ENCODE data around the gene VAV2.

The VAV2 gene

DNA sequence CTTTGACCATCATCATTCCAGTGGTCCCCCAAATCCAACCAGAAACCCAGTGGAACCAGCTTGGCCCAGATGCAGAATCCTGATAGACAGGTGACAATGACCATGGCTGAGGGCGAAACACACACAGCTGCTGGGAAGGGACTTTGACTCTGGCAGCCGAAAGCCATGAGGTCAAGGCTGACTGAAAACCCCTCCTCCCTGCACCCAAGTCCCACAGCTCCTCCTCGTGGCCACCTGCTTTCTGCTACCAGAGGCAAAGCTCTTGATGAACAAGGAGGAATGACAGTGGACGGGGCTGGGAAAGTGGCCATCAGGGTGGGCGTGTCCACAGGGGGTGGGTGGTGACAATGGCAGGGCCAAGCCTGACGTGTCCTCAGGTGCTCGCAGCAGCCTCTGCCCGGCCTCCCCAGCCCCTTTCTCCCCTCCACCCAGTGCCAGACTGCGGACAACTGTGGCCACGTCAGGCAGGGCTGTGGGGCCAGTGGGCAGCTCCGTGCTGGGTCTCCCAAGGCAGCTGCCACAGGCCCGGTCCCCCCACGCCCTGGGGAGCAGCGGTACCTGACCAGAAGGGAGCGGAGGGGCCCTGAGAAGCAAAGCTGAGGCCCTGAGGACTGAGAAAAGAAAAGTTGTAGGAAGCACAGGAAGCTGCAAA is 223.1 kb downstream of the VAV2 start:
- Histone ChIP-seq H3K4me1 (ENCODE audit: control insufficient read depth in 2 of 2, insufficient read depth in 1 of 2, low read depth in 1 of 2, low read length in 2 of 2) (no peaks in the 10 kb centered on the region), H2BK120ac (ENCODE audit: low read depth, low read length) (no peak overlapping the region), H2AFZ (ENCODE audit: low read length) (no peak overlapping the region), H2BK12ac (ENCODE audit: low read length) (no peak overlapping the region), H3K14ac (ENCODE audit: low read length) (no peak overlapping the region), H2AK5ac (ENCODE audit: low read depth, low read length) (no peak overlapping the region), H4K8ac (ENCODE audit: low read depth, low read length) (no peak overlapping the region), H3K27ac (replicated peaks; ENCODE audit: low read length) (no peak overlapping the region), H3K79me1 (ENCODE audit: low read depth, low read length) (no peaks in the 10 kb centered on the region), H3K18ac (ENCODE audit: low read length) (no peak overlapping the region), H3K9me3 (replicated peaks in 1 of 2; ENCODE audit: control insufficient read depth in 2 of 2, insufficient read depth in 1 of 2, low read depth in 1 of 2, low read length in 2 of 2) (peaks cover 9 to 28% of the 10 kb centered on the region in 2 donors), H2BK5ac (ENCODE audit: low read length) (peak overlapping the region; percentile 59), H4K91ac (ENCODE audit: low read depth, low read length, poor library complexity) (no peak overlapping the region), H3K4me2 (ENCODE audit: insufficient read depth, low read length, poor library complexity, severe bottlenecking) (no peak overlapping the region), H3K4ac (ENCODE audit: low read length) (no peak overlapping the region), H3K27me3 (ENCODE audit: control insufficient read depth in 3 of 3, insufficient read depth in 3 of 3, low read depth in 1 of 3, low read length in 3 of 3) (no peaks in the 10 kb centered on the region), H3K36me3 (replicated peaks in 1 of 2; ENCODE audit: control insufficient read depth in 2 of 2, insufficient read depth in 2 of 2, low read length in 2 of 2) (peaks cover 24 to 96% of the 10 kb centered on the region in 2 donors), H3K9ac (ENCODE audit: low read depth, low read length, poor library complexity) (no peak overlapping the region), H3K4me3 (ENCODE audit: low read length in 2 of 2) (no peak overlapping the region), H3K23ac (ENCODE audit: low read depth, low read length, poor library complexity) (no peak overlapping the region), H2BK15ac (ENCODE audit: low read length) (no peak overlapping the region)
- no peak for DNase-seq (ENCODE audit: low spot score)
- no CpG with 5 or more reads among the region's 15 CpGs for WGBS, 2 donors (ENCODE audit: extremely low coverage in 2 of 2, insufficient read length in 2 of 2, insufficient replicate concordance in 1 of 2)

DNA sequence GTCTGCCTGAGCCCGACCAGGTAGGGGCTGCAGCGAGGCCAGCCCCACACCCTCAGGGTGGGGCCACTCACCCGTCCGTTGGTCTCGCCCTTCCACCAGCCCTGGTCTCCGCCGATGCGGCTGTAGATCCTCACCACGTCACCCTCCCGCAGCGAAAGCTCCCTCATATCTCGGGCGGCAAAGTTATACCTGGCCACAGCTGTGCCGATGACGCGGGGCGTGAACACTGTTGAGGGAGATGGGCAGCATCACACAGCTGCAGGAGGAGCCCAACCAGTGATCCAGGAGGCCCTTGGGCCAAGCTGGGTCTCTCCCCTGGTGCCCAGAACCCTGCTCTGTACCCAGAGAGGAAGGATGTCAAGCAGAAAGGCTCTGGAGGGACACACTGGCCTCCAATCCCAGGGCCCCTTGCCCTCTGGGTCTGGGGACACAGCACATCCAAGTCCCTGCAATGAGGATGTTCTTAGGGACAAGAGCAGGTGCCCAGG is 223.7 kb downstream of the VAV2 start:
- no peak for DNase-seq (ENCODE audit: low spot score)
- no peaks in the 10 kb centered on the region for H3K79me1 ChIP-seq (ENCODE audit: low read depth, low read length)

DNA sequence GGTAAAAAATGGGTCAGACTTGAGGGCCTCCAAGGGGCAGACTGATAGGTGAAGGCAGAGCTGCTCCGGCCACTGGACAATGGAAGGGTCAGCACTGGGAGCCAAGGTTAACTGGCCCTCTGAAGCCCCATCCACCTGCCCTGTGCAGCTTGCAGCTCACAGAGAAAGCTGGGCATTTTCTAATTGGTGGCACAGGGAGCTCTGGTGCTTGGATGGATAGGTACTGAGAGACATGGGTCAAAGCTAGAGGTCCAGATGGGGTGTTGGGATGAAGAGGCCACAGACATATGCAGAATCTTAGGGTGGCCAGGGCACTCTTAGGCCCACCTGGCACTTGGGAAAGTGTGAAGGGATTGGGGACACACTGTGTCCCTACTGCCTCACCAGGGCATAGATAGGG is 224.5 kb downstream of the VAV2 start:
- Histone ChIP-seq H3K9ac (ENCODE audit: low read depth, low read length, poor library complexity) (no peak overlapping the region), H3K4me2 (ENCODE audit: insufficient read depth, low read length, poor library complexity, severe bottlenecking) (no peak overlapping the region), H3K4ac (ENCODE audit: low read length) (no peak overlapping the region), H2AK5ac (ENCODE audit: low read depth, low read length) (no peak overlapping the region), H2BK120ac (ENCODE audit: low read depth, low read length) (no peak overlapping the region), H3K4me1 (ENCODE audit: control insufficient read depth in 2 of 2, insufficient read depth in 1 of 2, low read depth in 1 of 2, low read length in 2 of 2) (no peaks in the 10 kb centered on the region), H2BK5ac (ENCODE audit: low read length) (no peak overlapping the region), H3K9me3 (replicated peaks in 1 of 2; ENCODE audit: control insufficient read depth in 2 of 2, insufficient read depth in 1 of 2, low read depth in 1 of 2, low read length in 2 of 2) (peaks cover 8 to 28% of the 10 kb centered on the region in 2 donors), H4K91ac (ENCODE audit: low read depth, low read length, poor library complexity) (no peak overlapping the region), H3K27ac (replicated peaks; ENCODE audit: low read length) (no peak overlapping the region), H2BK12ac (ENCODE audit: low read length) (no peak overlapping the region), H3K18ac (ENCODE audit: low read length) (no peak overlapping the region), H3K79me1 (ENCODE audit: low read depth, low read length) (no peaks in the 10 kb centered on the region), H3K27me3 (ENCODE audit: control insufficient read depth in 3 of 3, insufficient read depth in 3 of 3, low read depth in 1 of 3, low read length in 3 of 3) (no peaks in the 10 kb centered on the region), H2BK15ac (ENCODE audit: low read length) (no peak overlapping the region), H3K36me3 (replicated peaks in 1 of 2; ENCODE audit: control insufficient read depth in 2 of 2, insufficient read depth in 2 of 2, low read length in 2 of 2) (peaks cover 28 to 98% of the 10 kb centered on the region in 2 donors), H2AFZ (ENCODE audit: low read length) (no peak overlapping the region), H3K4me3 (ENCODE audit: low read length in 2 of 2) (no peak overlapping the region), H4K8ac (ENCODE audit: low read depth, low read length) (no peak overlapping the region), H3K23ac (ENCODE audit: low read depth, low read length, poor library complexity) (no peak overlapping the region), H3K14ac (ENCODE audit: low read length) (no peak overlapping the region)
- DNase-seq (ENCODE audit: low spot score): no peak
- no CpG with 5 or more reads among the region's 1 CpG for WGBS, 2 donors (ENCODE audit: extremely low coverage in 2 of 2, insufficient read length in 2 of 2, insufficient replicate concordance in 1 of 2)

More for the DNA sequence above, 223.7 kb downstream of the VAV2 start:
- H2BK15ac ChIP-seq (ENCODE audit: low read length): no peak overlapping the region
- H3K27ac ChIP-seq (replicated peaks; ENCODE audit: low read length): no peak overlapping the region
- no peak overlapping the region for H4K8ac ChIP-seq (ENCODE audit: low read depth, low read length)
- no peaks in the 10 kb centered on the region for H3K4me1 ChIP-seq (ENCODE audit: control insufficient read depth in 2 of 2, insufficient read depth in 1 of 2, low read depth in 1 of 2, low read length in 2 of 2)
- peaks cover 8 to 28% of the 10 kb centered on the region in 2 donors for H3K9me3 ChIP-seq (replicated peaks in 1 of 2; ENCODE audit: control insufficient read depth in 2 of 2, insufficient read depth in 1 of 2, low read depth in 1 of 2, low read length in 2 of 2)
- no peak overlapping the region for H3K14ac ChIP-seq (ENCODE audit: low read length)
- peak overlapping the region; percentile 65 for H3K23ac ChIP-seq (ENCODE audit: low read depth, low read length, poor library complexity)
- H3K9ac ChIP-seq (ENCODE audit: low read depth, low read length, poor library complexity): no peak overlapping the region
- no CpG with 5 or more reads among the region's 17 CpGs for WGBS, 2 donors (ENCODE audit: extremely low coverage in 2 of 2, insufficient read length in 2 of 2, insufficient replicate concordance in 1 of 2)
- H3K18ac ChIP-seq (ENCODE audit: low read length): no peak overlapping the region
- H3K4me3 ChIP-seq (ENCODE audit: low read length in 2 of 2): peak overlapping the region in 1 of 2 donors; percentile 39
- no peaks in the 10 kb centered on the region for H3K27me3 ChIP-seq (ENCODE audit: control insufficient read depth in 3 of 3, insufficient read depth in 3 of 3, low read depth in 1 of 3, low read length in 3 of 3)
- no peak overlapping the region for H2BK12ac ChIP-seq (ENCODE audit: low read length)
- H4K91ac ChIP-seq (ENCODE audit: low read depth, low read length, poor library complexity): no peak overlapping the region
- H2BK120ac ChIP-seq (ENCODE audit: low read depth, low read length): no peak overlapping the region
- peak overlapping the region; percentile 59 for H2BK5ac ChIP-seq (ENCODE audit: low read length)
- H2AFZ ChIP-seq (ENCODE audit: low read length): no peak overlapping the region
- H3K4ac ChIP-seq (ENCODE audit: low read length): no peak overlapping the region
- H2AK5ac ChIP-seq (ENCODE audit: low read depth, low read length): no peak overlapping the region
- H3K36me3 ChIP-seq (replicated peaks in 1 of 2; ENCODE audit: control insufficient read depth in 2 of 2, insufficient read depth in 2 of 2, low read length in 2 of 2): peaks cover 26 to 96% of the 10 kb centered on the region in 2 donors
- no peak overlapping the region for H3K4me2 ChIP-seq (ENCODE audit: insufficient read depth, low read length, poor library complexity, severe bottlenecking)

DNA sequence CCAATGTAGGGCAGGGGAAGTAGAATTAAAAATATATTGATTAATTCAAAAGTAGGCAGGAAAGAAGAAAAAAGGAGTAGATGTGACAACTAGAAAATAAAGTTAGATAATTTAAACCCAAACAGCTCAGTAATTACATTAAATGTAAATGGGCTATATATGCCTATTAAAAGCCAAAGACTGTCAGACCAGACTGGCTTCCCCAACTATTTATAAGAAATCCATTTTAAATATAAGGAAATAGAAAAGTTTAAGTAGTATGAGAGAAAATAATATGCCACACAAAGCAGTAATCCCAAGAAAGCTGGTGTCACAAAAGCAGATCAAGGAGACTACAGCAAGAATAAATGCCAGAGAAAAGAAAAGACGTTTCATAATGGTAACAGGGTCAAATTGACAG is 225.1 kb downstream of the VAV2 start:
- H2AFZ ChIP-seq (ENCODE audit: low read length): no peak overlapping the region
- H3K14ac ChIP-seq (ENCODE audit: low read length): no peak overlapping the region
- WGBS, 2 donors (ENCODE audit: extremely low coverage in 2 of 2, insufficient read length in 2 of 2, insufficient replicate concordance in 1 of 2): no CpG with 5 or more reads among the region's 1 CpG
- no peak overlapping the region for H3K9ac ChIP-seq (ENCODE audit: low read depth, low read length, poor library complexity)
- no peak overlapping the region for H3K4me2 ChIP-seq (ENCODE audit: insufficient read depth, low read length, poor library complexity, severe bottlenecking)
- no peak overlapping the region for H2BK12ac ChIP-seq (ENCODE audit: low read length)
- no peak overlapping the region for H3K27ac ChIP-seq (replicated peaks; ENCODE audit: low read length)
- no peak overlapping the region for H3K18ac ChIP-seq (ENCODE audit: low read length)
- no peaks in the 10 kb centered on the region for H3K27me3 ChIP-seq (ENCODE audit: control insufficient read depth in 3 of 3, insufficient read depth in 3 of 3, low read depth in 1 of 3, low read length in 3 of 3)
- H2BK120ac ChIP-seq (ENCODE audit: low read depth, low read length): no peak overlapping the region
- no peak overlapping the region for H4K8ac ChIP-seq (ENCODE audit: low read depth, low read length)
- H3K9me3 ChIP-seq (replicated peaks in 1 of 2; ENCODE audit: control insufficient read depth in 2 of 2, insufficient read depth in 1 of 2, low read depth in 1 of 2, low read length in 2 of 2): peaks cover 8 to 28% of the 10 kb centered on the region in 2 donors
- no peak for DNase-seq (ENCODE audit: low spot score)
- H2BK5ac ChIP-seq (ENCODE audit: low read length): no peak overlapping the region
- no peaks in the 10 kb centered on the region for H3K4me1 ChIP-seq (ENCODE audit: control insufficient read depth in 2 of 2, insufficient read depth in 1 of 2, low read depth in 1 of 2, low read length in 2 of 2)
- H2AK5ac ChIP-seq (ENCODE audit: low read depth, low read length): no peak overlapping the region
- H3K79me1 ChIP-seq (ENCODE audit: low read depth, low read length): peaks cover 3% of the 10 kb centered on the region
- peaks cover 29 to 97% of the 10 kb centered on the region in 2 donors for H3K36me3 ChIP-seq (replicated peaks in 1 of 2; ENCODE audit: control insufficient read depth in 2 of 2, insufficient read depth in 2 of 2, low read length in 2 of 2)
- no peak overlapping the region for H4K91ac ChIP-seq (ENCODE audit: low read depth, low read length, poor library complexity)
- H3K23ac ChIP-seq (ENCODE audit: low read depth, low read length, poor library complexity): no peak overlapping the region
- H3K4me3 ChIP-seq (ENCODE audit: low read length in 2 of 2): no peak overlapping the region
- no peak overlapping the region for H2BK15ac ChIP-seq (ENCODE audit: low read length)
- no peak overlapping the region for H3K4ac ChIP-seq (ENCODE audit: low read length)

All from neuronal stem cell (in vitro differentiated cells).